PC-9 (cell line): ENCODE results near the gene CALHM1. TPM values are rescaled to one million over a fixed set of nuclear protein-coding genes. Genes with fewer than 3 reads are reported as not detected.

Source experiments
- BruUV-seq: library from RNA; stranded (reverse); fragments of 400-500 nt; replicated peaks from 2 replicates; lab custom pipeline; 2021; lab: Mats Ljungman, UMichigan
- CTCF ChIA-PET: fragments of 300-600 bp; sonication (Branson Sonifier 250); formaldehyde crosslinking; loops from one replicate; lab custom pipeline; 2022; ENCODE audit warnings: antibody characterized with exemption; lab: Charles Lee
- POLR2A ChIA-PET: fragments of 300-600 bp; sonication (Branson Sonifier 250); formaldehyde crosslinking; loops from one replicate; lab custom pipeline; 2022; ENCODE audit warnings: antibody characterized with exemption; ENCODE audit not compliant: unreplicated experiment; lab: Charles Lee
- DNase-seq, 2 experiments: peaks; one replicate each; pipeline versions ENCODE4 v3.0.0 to v3.0.0-alpha.2; 2015 to 2022; ENCODE audit warnings: mixed read lengths in 1 of 2
- H2AFZ ChIP-seq: fragments of 200-600 bp; sonication (generic); 2 replicates; pipeline ENCODE4 v1.8.1; 2017; ENCODE audit warnings: antibody characterized with exemption
- H3F3A ChIP-seq: fragments of 200-600 bp; sonication (generic); 2 replicates; pipeline ENCODE4 v1.8.1; 2017; ENCODE audit warnings: antibody characterized with exemption, mild to moderate bottlenecking, low read depth; ENCODE audit not compliant: insufficient read depth
- H3K27ac ChIP-seq: fragments of 200-600 bp; sonication (generic); 2 replicates; pipeline ENCODE4 v1.6.1; 2016; ENCODE audit warnings: mixed run types
- H3K27me3 ChIP-seq: fragments of 200-600 bp; sonication (generic); 2 replicates; pipeline ENCODE4 v1.6.1; 2016; ENCODE audit warnings: low read depth, mixed run types; ENCODE audit not compliant: insufficient read depth
- H3K36me3 ChIP-seq: fragments of 200-600 bp; sonication (generic); 2 replicates; pipeline ENCODE4 v1.6.1; 2016; ENCODE audit warnings: low read depth, mixed run types
- H3K4me1 ChIP-seq: fragments of 200-600 bp; sonication (generic); replicated peaks from 2 replicates; pipeline ENCODE4 v1.6.1; 2016; ENCODE audit warnings: mixed run types; ENCODE audit not compliant: insufficient read depth
- H3K4me2 ChIP-seq: fragments of 200-600 bp; sonication (generic); 2 replicates; pipeline ENCODE4 v1.6.1; 2017; ENCODE audit warnings: mixed run types
- H3K4me3 ChIP-seq: fragments of 200-600 bp; sonication (generic); 2 replicates; pipeline ENCODE4 v1.6.1; 2016; ENCODE audit warnings: mixed run types
- H3K79me2 ChIP-seq: fragments of 200-600 bp; sonication (generic); 2 replicates; pipeline ENCODE4 v1.6.1; 2017; ENCODE audit warnings: low read depth, mixed run types
- H3K9me2 ChIP-seq: fragments of 200-600 bp; sonication (generic); 2 replicates; pipeline ENCODE4 v1.8.1; 2017; ENCODE audit warnings: mild to moderate bottlenecking; ENCODE audit not compliant: insufficient read depth
- H3K9me3 ChIP-seq: fragments of 200-600 bp; sonication (generic); 2 replicates; pipeline ENCODE4 v1.8.1; 2016; ENCODE audit warnings: low read depth; ENCODE audit not compliant: insufficient read depth
- H4K20me1 ChIP-seq: fragments of 200-600 bp; sonication (generic); 2 replicates; pipeline ENCODE4 v1.8.1; 2017; ENCODE audit not compliant: insufficient read depth
- CTCF ChIP-seq: fragments of 200-600 bp; sonication (generic); conservative IDR thresholded peaks from 2 replicates; pipeline ENCODE4 v1.6.1; 2017; ENCODE audit warnings: mixed run types, antibody characterized with exemption, mild to moderate bottlenecking, moderate library complexity
- EZH2 ChIP-seq: fragments of 200-600 bp; sonication (generic); IDR thresholded peaks from 2 replicates; pipeline ENCODE4 v1.8.0; 2017; ENCODE audit warnings: antibody characterized with exemption, low read depth
- intact Hi-C: fragments of 100-400 bp; cut with micrococcal nuclease; formaldehyde crosslinking; loops from one replicate; pipeline ENCODE4 v1.10.0; 2022; ENCODE audit not compliant: unreplicated experiment
- total RNA-seq: library from RNA; stranded (reverse); gene quantifications from 2 replicates; pipeline ENCODE4 v1.2.3, GENCODE V29; 2021

CALHM1 gene
- total RNA-seq, 1 experiment from 2014 or later = not detected

GRCh38 chr10:103501186-103501585 is 42.5 kb upstream of the CALHM1 start:
- POLR2A ChIA-PET = no interaction called here

GRCh38 chr10:103500481-103500880 is 41.8 kb upstream of the CALHM1 start:
- Histone ChIP-seq H3K36me3 (no peaks in the 10 kb centered on the region), H3K4me3 (no peak overlapping the region), H2AFZ (no peak overlapping the region), H3K27me3 (no peaks in the 10 kb centered on the region), H3F3A (peaks cover 14% of the 10 kb centered on the region), H3K79me2 (no peaks in the 10 kb centered on the region), H3K4me2 (no peak overlapping the region), H3K27ac (no peak overlapping the region), H4K20me1 (no peaks in the 10 kb centered on the region), H3K9me2 (no peaks in the 10 kb centered on the region), H3K4me1 (peaks cover 12% of the 10 kb centered on the region), H3K9me3 (no peaks in the 10 kb centered on the region)
- POLR2A ChIA-PET = no interaction called here
- TF ChIP-seq EZH2 = no peak
- TF ChIP-seq CTCF = no peak
- CTCF ChIA-PET = no interaction called here
- no peak for DNase-seq
- no TSS peak for BruUV-seq
- intact Hi-C loops = no loop called here

More at GRCh38 chr10:103501186-103501585, 42.5 kb upstream of the CALHM1 start:
- no peak overlapping the region for H3K27ac ChIP-seq
- H3K4me1 ChIP-seq = peaks cover 12% of the 10 kb centered on the region
- no peak overlapping the region for H2AFZ ChIP-seq
- no peaks in the 10 kb centered on the region for H3K9me3 ChIP-seq
- intact Hi-C loops = no loop called here
- H3K4me2 ChIP-seq = no peak overlapping the region
- H4K20me1 ChIP-seq = no peaks in the 10 kb centered on the region
- no peak for TF ChIP-seq EZH2
- TF ChIP-seq CTCF = no peak
- no TSS peak for BruUV-seq
- DNase-seq = no peak
- no peaks in the 10 kb centered on the region for H3K79me2 ChIP-seq
- CTCF ChIA-PET = no interaction called here
- H3K4me3 ChIP-seq = no peak overlapping the region
- H3K27me3 ChIP-seq = no peaks in the 10 kb centered on the region
- H3K36me3 ChIP-seq = no peaks in the 10 kb centered on the region
- H3F3A ChIP-seq = peaks cover 14% of the 10 kb centered on the region
- no peaks in the 10 kb centered on the region for H3K9me2 ChIP-seq

- Histone ChIP-seq H3K4me2 (no peak overlapping the region), H3K4me1 (peaks cover 8% of the 10 kb centered on the region), H4K20me1 (no peaks in the 10 kb centered on the region), H3K9me2 (no peaks in the 10 kb centered on the region), H3K79me2 (no peaks in the 10 kb centered on the region), H2AFZ (no peak overlapping the region), H3K36me3 (no peaks in the 10 kb centered on the region), H3K4me3 (no peak overlapping the region), H3F3A (peaks cover 10% of the 10 kb centered on the region), H3K9me3 (no peaks in the 10 kb centered on the region), H3K27ac (no peak overlapping the region), H3K27me3 (no peaks in the 10 kb centered on the region; the same call in 1 of the 2 replicates)
- DNase-seq = no peak
- CTCF ChIA-PET = no interaction called here
- BruUV-seq = no TSS peak
- POLR2A ChIA-PET = no interaction called here
- TF ChIP-seq CTCF (no peak), EZH2 (no peak)
- intact Hi-C loops = loop anchor here (10.0 kb wide), 1 partner anchor 45 kb away; no protein-coding TSS in a partner anchor
Measured at GRCh38 chr10:103499881-103500280, 41.2 kb upstream of the CALHM1 start.
